GM04504 (cell line): ENCODE data around the gene HPGDS.
"Not testable (repeated sequence)": the region's sequence is repeated elsewhere in the genome, so short reads cannot be mapped to it uniquely, and the experiment has no call there.

Experiments used
- DNase-seq: peaks from one replicate; pipeline ENCODE4 v3.0.0-alpha.2; 2012; ENCODE audit warnings: low read depth

The HPGDS gene

GRCh38 chr4:94319927-94320326 lies 22.7 kb downstream of the HPGDS start:
- not testable (repeated sequence) for DNase-seq

DNA sequence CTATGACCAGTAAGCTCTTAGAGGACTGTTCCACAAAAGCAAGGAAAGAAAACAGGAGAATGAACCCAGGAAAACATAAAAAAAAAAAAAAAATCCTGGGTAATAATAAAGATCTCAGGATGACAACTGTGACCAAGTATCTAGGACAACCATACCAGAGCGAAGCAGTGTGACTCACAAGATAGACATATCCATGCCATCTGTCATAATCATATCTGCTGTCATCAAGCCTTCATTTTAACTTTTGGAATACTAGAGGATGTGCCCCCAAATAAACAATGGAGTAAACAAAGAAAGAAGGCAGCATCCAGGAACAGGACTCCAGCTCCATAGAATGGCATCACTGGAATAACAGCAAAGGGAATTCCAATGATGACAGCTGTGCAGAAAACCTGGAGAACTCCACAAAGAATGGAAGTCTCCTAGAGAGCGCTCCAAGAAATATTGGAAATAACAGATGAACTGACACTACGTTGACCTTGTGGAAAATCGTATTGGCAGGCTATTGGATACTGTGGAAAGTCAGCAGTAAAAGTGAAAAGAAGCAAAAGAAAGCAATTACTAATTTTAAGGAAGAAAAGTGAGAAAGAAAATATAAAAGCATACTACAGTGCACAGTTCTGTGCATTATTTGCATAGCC lies 35.3 kb downstream of the HPGDS start:
- DNase-seq = no peak

DNA sequence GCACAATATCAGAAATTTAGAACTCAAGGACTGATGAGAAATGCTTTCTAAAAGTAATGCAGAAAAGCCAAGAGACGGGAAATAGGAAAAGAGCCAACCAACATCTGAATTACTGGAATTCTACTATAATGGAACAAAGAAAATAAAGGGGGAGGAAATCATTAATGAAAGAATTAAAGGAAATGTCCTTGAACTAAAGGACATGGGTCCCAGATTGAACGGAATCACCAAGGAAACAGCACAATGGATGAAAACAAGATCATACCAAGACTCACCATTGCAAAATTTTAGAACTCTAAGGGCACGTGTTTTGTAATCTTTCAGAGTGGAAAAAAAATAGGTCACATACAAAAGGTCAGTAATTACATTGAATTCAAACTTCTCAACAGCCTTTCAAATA lies 35.9 kb downstream of the HPGDS start:
- no peak for DNase-seq

DNA sequence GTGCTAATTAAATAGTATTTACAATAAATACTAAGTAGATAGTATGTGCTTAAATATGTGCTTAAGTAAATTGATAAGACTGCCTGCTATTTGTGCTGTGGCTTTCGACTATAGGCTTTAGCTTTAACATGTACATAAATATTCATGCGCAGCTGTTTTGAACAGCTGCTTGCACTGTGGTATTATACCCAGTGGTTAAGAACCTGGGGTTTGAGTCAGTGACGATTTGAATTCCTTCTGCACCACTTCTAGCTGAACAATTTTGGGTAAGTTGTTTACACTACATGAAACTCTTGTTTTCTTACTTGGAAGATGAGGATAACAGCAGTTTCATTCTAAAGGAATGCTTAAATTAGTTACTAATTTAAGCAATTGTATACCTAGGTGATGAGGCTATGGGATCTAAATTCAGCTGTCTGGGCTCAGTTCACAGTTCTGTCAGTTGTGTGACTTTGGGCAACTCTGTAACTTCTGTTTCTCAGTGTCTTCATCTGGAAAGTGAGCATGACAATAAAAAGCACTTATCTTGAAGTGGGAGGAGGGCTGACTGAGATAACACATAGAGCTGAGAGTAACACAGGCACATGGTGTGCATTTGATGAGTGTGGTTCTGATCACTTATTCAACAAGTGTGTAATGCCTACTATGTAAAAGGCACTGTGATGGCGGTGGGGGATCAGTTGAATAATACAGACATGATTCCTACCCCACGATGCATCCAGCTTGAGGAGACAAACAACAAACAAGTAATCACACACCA lies 37.0 kb downstream of the HPGDS start:
- no peak for DNase-seq

GRCh38 chr4:94304365-94304971 lies 38.2 kb downstream of the HPGDS start:
- no peak for DNase-seq

DNA sequence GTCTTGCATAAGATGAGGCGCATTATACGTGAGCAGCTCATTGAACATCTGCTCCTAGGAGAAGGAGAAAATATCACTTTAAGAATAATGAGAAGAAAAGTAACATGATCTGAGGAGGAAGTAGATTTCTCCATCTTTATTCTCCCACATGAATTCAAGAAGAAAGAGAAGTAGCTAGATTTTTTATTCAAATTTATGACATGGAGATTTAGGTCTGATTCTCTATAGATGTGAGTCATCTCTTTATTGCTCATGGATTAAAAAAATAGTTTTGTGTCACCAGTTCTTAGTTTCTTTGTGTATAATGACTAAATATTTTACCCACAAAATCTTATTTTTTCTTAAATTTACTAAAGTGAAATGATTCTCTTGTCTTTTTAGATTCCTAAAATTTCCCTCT lies 40.4 kb downstream of the HPGDS start:
- DNase-seq = no peak

DNA sequence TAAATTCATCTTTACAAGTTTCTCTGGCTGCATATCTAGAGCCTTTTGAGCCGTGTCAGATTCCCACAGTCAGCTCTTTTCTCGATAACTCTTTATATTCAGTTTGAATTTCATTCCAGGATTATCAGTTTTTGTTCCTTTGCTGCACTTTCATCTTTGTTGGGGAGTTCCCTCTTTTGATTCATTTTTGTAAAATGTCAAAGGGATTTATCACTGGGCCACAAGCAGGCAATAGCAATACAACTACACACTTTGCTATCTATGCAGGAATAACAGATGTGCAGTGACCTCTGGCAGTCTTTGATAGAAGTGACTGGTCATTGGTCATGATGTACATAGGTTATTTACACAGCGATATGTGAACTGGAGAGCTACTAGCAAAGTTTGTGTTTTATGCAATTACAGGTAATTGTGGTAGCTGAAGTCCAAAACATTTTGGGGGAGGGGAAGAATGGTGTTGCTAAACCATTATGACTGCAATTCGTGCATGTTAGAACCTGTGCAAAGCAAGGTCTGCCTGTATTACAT lies 43.8 kb downstream of the HPGDS start:
- no peak for DNase-seq

DNA sequence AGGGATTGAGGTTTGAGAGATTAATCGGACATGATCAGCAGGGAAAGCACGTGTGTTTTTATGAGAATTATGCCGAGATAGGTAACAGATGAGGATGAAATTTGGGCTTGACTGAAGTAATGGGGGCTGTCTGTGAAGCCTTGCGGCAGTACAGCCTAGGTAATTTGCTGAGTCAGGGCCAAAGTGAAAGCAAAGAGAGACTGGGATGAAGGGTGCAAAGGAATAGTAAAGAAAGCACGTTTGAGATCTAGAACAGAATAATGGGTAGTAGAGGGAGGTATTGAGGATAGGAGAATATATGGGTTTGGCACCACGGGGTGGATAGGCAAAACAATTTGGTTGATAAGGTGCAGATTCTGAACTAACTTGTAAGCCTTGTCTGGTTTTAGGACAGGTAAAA lies 47.2 kb downstream of the HPGDS start:
- DNase-seq = not testable (repeated sequence)

GRCh38 chr4:94293981-94294380 lies 48.7 kb downstream of the HPGDS start:
- DNase-seq = not testable (repeated sequence)

- no peak for DNase-seq
Observed at GRCh38 chr4:94290245-94290644, 52.4 kb downstream of the HPGDS start.

- no peak for DNase-seq
Observed at GRCh38 chr4:94285666-94286065, 57.0 kb downstream of the HPGDS start.

DNA sequence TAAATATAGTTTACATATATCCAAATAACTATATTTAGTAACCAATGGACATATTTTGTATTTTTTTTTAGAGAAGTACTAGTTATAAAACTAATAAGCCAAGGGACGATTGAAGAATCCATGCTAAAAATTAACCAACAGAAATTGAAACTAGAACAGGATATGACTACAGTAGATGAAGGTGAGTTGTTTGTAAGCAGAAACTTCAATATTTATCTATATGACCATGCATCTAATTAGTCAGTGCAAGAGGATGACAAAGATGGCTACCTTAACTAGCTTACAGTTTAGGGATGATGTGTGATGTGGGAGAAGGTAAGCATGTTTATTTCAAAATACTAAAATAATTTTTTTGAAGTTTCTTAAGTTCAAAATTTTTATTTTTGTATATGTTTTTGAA lies 57.7 kb downstream of the HPGDS start:
- no peak for DNase-seq

DNA sequence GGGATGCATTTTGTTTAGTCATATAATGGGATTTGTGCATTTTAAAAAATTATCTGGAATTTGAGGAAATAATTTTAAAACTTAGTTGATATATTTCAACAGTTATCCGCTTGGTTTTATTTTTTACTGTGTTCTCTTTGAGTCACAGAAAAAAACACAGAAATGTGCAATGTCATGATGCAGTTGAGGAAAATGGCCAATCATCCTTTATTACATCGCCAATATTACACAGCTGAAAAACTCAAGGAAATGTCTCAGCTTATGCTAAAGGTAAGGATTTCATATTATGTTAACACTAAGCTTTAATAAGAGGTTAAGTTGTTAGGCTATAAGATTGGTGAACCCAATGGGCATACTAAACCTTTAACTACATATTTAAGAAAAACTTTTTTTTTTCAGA lies 63.9 kb downstream of the HPGDS start:
- no peak for DNase-seq

- no peak for DNase-seq
Observed at GRCh38 chr4:94277534-94277933, 65.1 kb downstream of the HPGDS start.

GRCh38 chr4:94276204-94276603 lies 66.4 kb downstream of the HPGDS start:
- no peak for DNase-seq

DNA sequence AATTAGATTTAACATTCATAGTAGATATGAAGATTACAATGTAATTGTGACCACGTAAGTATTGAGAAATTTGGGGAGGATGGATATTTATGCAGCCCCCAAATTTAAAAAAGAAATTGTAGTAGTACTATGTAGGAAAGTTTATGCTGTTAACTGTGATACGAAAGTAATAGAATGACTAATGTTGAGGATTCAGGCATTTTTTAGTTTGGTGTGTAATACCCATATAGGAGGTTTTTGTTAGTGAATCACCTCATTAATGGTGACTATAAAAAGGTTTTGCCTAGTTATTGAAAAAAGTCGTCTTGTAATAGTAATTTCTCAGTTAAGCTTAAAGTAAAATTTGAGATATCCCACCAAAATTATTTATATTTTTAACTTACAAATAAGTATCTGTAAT lies 67.7 kb downstream of the HPGDS start:
- DNase-seq = peak; percentile 18

DNA sequence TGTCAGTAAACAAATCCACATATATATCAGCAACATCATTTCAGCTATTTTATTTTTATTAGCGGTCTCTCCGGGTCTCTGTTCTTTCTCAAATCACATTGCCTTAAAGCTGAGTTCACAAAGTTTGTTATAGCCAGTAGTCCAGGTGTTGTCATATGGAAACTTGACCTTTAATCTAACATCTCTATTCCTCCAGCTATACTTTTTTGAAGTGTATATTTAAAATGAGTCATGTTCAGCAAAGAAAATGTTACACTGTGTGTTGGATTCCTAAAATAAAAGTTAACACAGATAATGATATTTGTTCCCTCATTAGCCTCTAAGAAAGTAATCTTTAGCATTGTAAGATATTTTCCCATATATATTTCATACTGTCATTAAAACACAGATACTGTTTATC lies 71.4 kb downstream of the HPGDS start:
- no peak for DNase-seq

- DNase-seq = no peak
Observed at GRCh38 chr4:94267037-94267436, 75.6 kb downstream of the HPGDS start.

DNA sequence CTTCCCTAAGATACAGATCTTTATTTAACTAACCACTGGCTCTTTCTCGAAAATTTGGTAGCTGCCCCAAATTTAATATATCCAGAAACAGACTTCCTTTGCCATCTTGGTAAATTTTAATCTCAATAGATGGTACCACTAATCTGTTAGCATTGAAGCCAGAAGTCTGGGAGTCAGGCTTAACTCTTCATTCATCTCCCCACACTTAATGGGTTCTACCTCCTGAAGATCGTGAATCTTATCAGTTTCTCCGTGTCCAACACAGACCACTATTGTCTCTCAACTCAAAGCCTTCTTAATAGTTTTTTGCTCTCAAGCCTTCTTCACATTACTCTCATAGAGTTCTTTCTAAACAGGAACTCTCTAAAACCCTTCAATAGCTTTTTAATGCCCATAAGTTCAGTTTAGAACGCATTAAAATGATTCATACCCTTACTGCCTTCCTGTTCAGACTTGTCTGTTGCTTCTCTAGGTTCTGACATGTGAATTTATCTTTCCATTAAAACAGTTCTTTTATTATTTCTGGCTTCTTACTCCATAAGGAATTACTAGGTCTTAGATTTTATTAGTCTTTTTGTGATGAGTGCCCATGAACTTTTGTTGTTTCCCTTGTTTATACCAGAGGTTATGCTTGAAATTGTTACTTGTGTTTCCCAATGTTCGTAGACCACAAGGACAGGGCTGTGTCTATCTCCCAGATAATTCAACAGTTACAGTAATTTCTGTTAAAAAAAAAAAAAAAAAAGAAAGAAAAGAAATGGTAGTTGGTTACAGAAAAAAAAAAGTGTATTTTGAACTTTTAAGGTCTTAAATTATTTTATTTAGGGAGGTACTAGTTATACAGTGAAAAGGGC lies 80.2 kb downstream of the HPGDS start:
- no peak for DNase-seq

- DNase-seq = no peak
Observed at GRCh38 chr4:94256828-94257227, 85.8 kb downstream of the HPGDS start.

GRCh38 chr4:94256144-94256783 lies 86.4 kb downstream of the HPGDS start:
- no peak for DNase-seq

DNA sequence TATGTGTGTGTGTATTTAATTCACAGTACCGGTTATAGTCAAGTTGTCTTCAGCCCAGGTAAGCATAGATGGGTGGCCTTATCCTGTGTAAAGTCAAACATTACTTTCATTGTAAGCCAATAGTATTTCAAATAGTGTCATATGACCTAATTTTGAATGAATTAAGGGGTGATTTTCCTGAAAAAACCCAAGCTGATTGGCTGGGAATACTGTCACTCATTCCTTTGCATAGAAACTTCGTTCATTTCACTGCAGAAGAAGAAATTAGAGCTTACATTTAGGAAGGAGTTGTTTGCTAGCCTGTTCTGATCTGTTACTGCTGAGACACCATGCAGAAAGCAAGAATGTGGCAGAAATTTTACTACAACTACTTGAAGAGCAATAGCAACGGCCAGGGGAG lies 89.6 kb downstream of the HPGDS start:
- DNase-seq = no peak
